H1 (cell line): ENCODE results near the gene WNT3A. TPM values are rescaled to one million over a fixed set of nuclear protein-coding genes. Genes with fewer than 3 reads are reported as not detected.

Source experiments
- CTCF ChIA-PET: fragments of 300-600 bp; sonication (Branson Sonifier 250); formaldehyde crosslinking; loops from one replicate; lab custom pipeline; 2021; ENCODE audit not compliant: partially characterized antibody; lab: Charles Lee
- POLR2A ChIA-PET: fragments of 300-600 bp; sonication (Branson Sonifier 250); formaldehyde crosslinking; loops from one replicate; lab custom pipeline; 2021; ENCODE audit warnings: inconsistent platforms; ENCODE audit not compliant: partially characterized antibody; lab: Charles Lee
- DNase-seq, 2 experiments: peaks; one replicate each; pipeline versions ENCODE4 v3.0.0 to v3.0.0-alpha.2; 2010 to 2022; ENCODE audit warnings: low spot score in 2 of 2, low read depth in 1 of 2, mixed read lengths in 1 of 2
- FAIRE-seq: peaks from 2 replicates; lab custom pipeline; 2011; peaks lifted over from hg19 to GRCh38; lab: Jason Lieb, UNC
- H2AFZ ChIP-seq: 2 replicates; pipeline ENCODE4 v1.8.1; 2012; ENCODE audit warnings: low read length, inconsistent platforms
- H2AK5ac ChIP-seq: 2 replicates; pipeline ENCODE4 v1.6.1; 2013; ENCODE audit warnings: low read depth, low read length
- H2BK120ac ChIP-seq: replicated peaks from 2 replicates; pipeline ENCODE3; 2013; ENCODE audit warnings: low read depth, low read length, inconsistent platforms
- H2BK12ac ChIP-seq: 2 replicates; pipeline ENCODE4 v1.6.1; 2013; ENCODE audit warnings: low read depth, low read length
- H2BK15ac ChIP-seq: 2 replicates; pipeline ENCODE4 v1.6.1; 2013; ENCODE audit warnings: low read length
- H2BK20ac ChIP-seq: 2 replicates; pipeline ENCODE4 v1.6.1; 2013; ENCODE audit warnings: low read length
- H2BK5ac ChIP-seq: 2 replicates; pipeline ENCODE4 v1.6.1; 2013; ENCODE audit warnings: low read depth, low read length
- H3K14ac ChIP-seq: 2 replicates; pipeline ENCODE4 v1.6.1; 2013; ENCODE audit warnings: inconsistent platforms; ENCODE audit not compliant: insufficient read length
- H3K18ac ChIP-seq: 2 replicates; pipeline ENCODE4 v1.6.1; 2013; ENCODE audit warnings: low read length; ENCODE audit errors: extremely low read depth
- H3K23ac ChIP-seq: 2 replicates; pipeline ENCODE4 v1.6.1; 2013; ENCODE audit warnings: inconsistent platforms; ENCODE audit not compliant: insufficient read length
- H3K23me2 ChIP-seq: 2 replicates; pipeline ENCODE4 v1.6.1; 2013; ENCODE audit warnings: low read depth, low read length
- H3K27ac ChIP-seq: 2 replicates; pipeline ENCODE4 v1.6.1; 2011; ENCODE audit warnings: low read depth, low read length, inconsistent platforms
- H3K27me3 ChIP-seq, 4 experiments: replicated peaks in 1 of 4; 1 replicate in 1 of 4; 2 replicates in 3 of 4; pipeline versions ENCODE4 v1.6.1 to v1.8.1; 2011 to 2013; ENCODE audit warnings: low read length in 3 of 4, mild to moderate bottlenecking in 3 of 4, inconsistent platforms in 2 of 4, mixed read lengths in 2 of 4, moderate library complexity in 1 of 4; ENCODE audit not compliant: control insufficient read depth in 3 of 4, insufficient read depth in 3 of 4; ENCODE audit errors: extremely low read depth in 1 of 4
- H3K36me3 ChIP-seq, 4 experiments: 2 replicates each; pipeline versions ENCODE4 v1.6.1 to v1.8.1; 2011 to 2013; ENCODE audit warnings: mild to moderate bottlenecking in 4 of 4, low read length in 3 of 4, moderate library complexity in 2 of 4, control low read depth in 1 of 4, inconsistent platforms in 1 of 4; ENCODE audit not compliant: insufficient read depth in 4 of 4, control insufficient read depth in 2 of 4
- H3K4ac ChIP-seq: replicated peaks from 2 replicates; pipeline ENCODE3; 2013; ENCODE audit warnings: low read length, low read depth, mixed read lengths, inconsistent platforms; ENCODE audit not compliant: insufficient read length
- H3K4me1 ChIP-seq, 4 experiments: replicated peaks in 1 of 4; 1 replicate in 1 of 4; 2 replicates in 3 of 4; pipeline versions ENCODE4 v1.6.1 to v1.8.1; 2011 to 2013; ENCODE audit warnings: low read length in 3 of 4, inconsistent platforms in 2 of 4, mixed read lengths in 1 of 4; ENCODE audit not compliant: insufficient read depth in 4 of 4, control insufficient read depth in 3 of 4
- H3K4me2 ChIP-seq, 2 experiments: 2 replicates each; pipeline versions ENCODE4 v1.6.1 to v1.8.1; 2011 to 2013; ENCODE audit warnings: low read depth in 2 of 2, low read length in 2 of 2, control low read depth in 1 of 2, inconsistent platforms in 1 of 2, mild to moderate bottlenecking in 1 of 2; ENCODE audit not compliant: insufficient read depth in 1 of 2
- H3K4me3 ChIP-seq, 4 experiments: fragments of 200-600, 300-600 bp in 1 of 4; sonication (generic), shearing (Covaris generic), sonication (Bioruptor Twin) in 1 of 4; 2 replicates each; pipeline versions ENCODE4 v1.5.1 to v1.8.1; 2011 to 2016; ENCODE audit warnings: low read length in 4 of 4, low read depth in 3 of 4, control low read depth in 2 of 4, inconsistent platforms in 2 of 4, mild to moderate bottlenecking in 2 of 4, mixed read lengths in 1 of 4, moderate library complexity in 1 of 4; ENCODE audit not compliant: insufficient read depth in 2 of 4; ENCODE audit errors: extremely low read depth in 1 of 4
- H3K56ac ChIP-seq: replicated peaks from 2 replicates; pipeline ENCODE3; 2013; ENCODE audit warnings: low read depth, mild to moderate bottlenecking, mixed read lengths, low read length, inconsistent platforms; ENCODE audit not compliant: insufficient read length
- H3K79me1 ChIP-seq: 2 replicates; pipeline ENCODE4 v1.6.1; 2013; ENCODE audit warnings: low read depth, low read length, control low read depth
- H3K79me2 ChIP-seq, 2 experiments: 2 replicates each; pipeline versions ENCODE4 v1.6.1 to v1.8.1; 2012 to 2013; ENCODE audit warnings: low read length in 2 of 2, mild to moderate bottlenecking in 2 of 2, inconsistent platforms in 1 of 2; ENCODE audit not compliant: insufficient read depth in 2 of 2, control insufficient read depth in 1 of 2
- H3K9ac ChIP-seq, 4 experiments: replicated peaks in 1 of 4; 1 replicate in 1 of 4; 2 replicates in 3 of 4; pipeline versions ENCODE4 v1.6.1 to v1.8.1; 2011 to 2013; ENCODE audit warnings: low read depth in 3 of 4, low read length in 3 of 4, control low read depth in 2 of 4, mild to moderate bottlenecking in 2 of 4, moderate library complexity in 2 of 4, inconsistent platforms in 1 of 4; ENCODE audit errors: extremely low read depth in 1 of 4
- H3K9me3 ChIP-seq, 2 experiments: 2 replicates each; pipeline versions ENCODE4 v1.6.1 to v1.8.1; 2012 to 2013; ENCODE audit warnings: mild to moderate bottlenecking in 2 of 2, moderate library complexity in 2 of 2, control low read depth in 1 of 2, inconsistent platforms in 1 of 2, low read depth in 1 of 2, low read length in 1 of 2, mixed read lengths in 1 of 2; ENCODE audit not compliant: insufficient read depth in 2 of 2
- H4K20me1 ChIP-seq, 2 experiments: replicated peaks in 1 of 2; 2 replicates each; pipeline versions ENCODE3 to v1.8.1; 2011 to 2013; ENCODE audit warnings: inconsistent platforms in 2 of 2, low read length in 2 of 2, mild to moderate bottlenecking in 1 of 2; ENCODE audit not compliant: insufficient read depth in 2 of 2, control insufficient read depth in 1 of 2
- H4K5ac ChIP-seq: 2 replicates; pipeline ENCODE4 v1.6.1; 2013; ENCODE audit warnings: low read length, low read depth, mixed read lengths, inconsistent platforms; ENCODE audit not compliant: insufficient read length
- H4K8ac ChIP-seq: 2 replicates; pipeline ENCODE4 v1.8.0; 2013; ENCODE audit warnings: mild to moderate bottlenecking, moderate library complexity, low read length, inconsistent platforms; ENCODE audit not compliant: insufficient read depth; ENCODE audit errors: extremely low read depth
- H4K91ac ChIP-seq: replicated peaks from 2 replicates; pipeline ENCODE3; 2013; ENCODE audit warnings: low read length, mixed read lengths, inconsistent platforms; ENCODE audit not compliant: insufficient read length
- MAFK ChIP-seq: IDR thresholded peaks from 2 replicates; pipeline ENCODE4 v1.6.1; 2012; ENCODE audit warnings: low read depth, mild to moderate bottlenecking, improper control_type of control experiment, low read length
- POLR2A ChIP-seq, 2 experiments: IDR thresholded peaks; 1 replicate in 1 of 2; 2 replicates in 1 of 2; pipeline ENCODE4 v1.6.1; 2011; ENCODE audit warnings: low read depth in 2 of 2, low read length in 2 of 2, mild to moderate bottlenecking in 2 of 2; ENCODE audit errors: control extremely low read depth in 1 of 2
- WGBS, 2 experiments: shearing (Covaris generic) in 1 of 2; methylation state at CpG; one replicate each; pipeline versions ENCODE4 v1.1.6 to v1.1.7; 2013 to 2015; ENCODE audit warnings: low lambda C conversion rate in 2 of 2, mixed read lengths in 2 of 2, inconsistent platforms in 1 of 2, low coverage in 1 of 2, missing lambda C conversion rate in 1 of 2; ENCODE audit not compliant: insufficient replicate concordance in 2 of 2, insufficient coverage in 1 of 2, insufficient read length in 1 of 2; ENCODE audit errors: extremely low coverage in 1 of 2, missing lambda C conversion rate in 1 of 2; 5-methylcytosine and 5-hydroxymethylcytosine counted together
- polyA plus RNA-seq, 7 experiments: library from polyadenylated mRNA; depleted of rRNA in 3 of 7; stranded (reverse) in 5 of 7; unstranded in 2 of 7; fragments of >200 nt in 5 of 7; fragments of 200-250 nt in 2 of 7; gene quantifications; 1 replicate in 5 of 7; 2 replicates in 1 of 7; 4 replicates in 1 of 7; pipeline versions ENCODE4 v1.2.1 to v1.2.3, GENCODE V29; 2011 to 2013; ENCODE audit warnings: missing spikeins in 2 of 7, mixed read lengths in 2 of 7
- total RNA-seq: library from RNA; stranded (reverse); fragmentation: NEBNext Ultra II Directional; extraction: Animal tissue kit (Norgen Biotek cat#: 25700); gene quantifications from 2 replicates; pipeline ENCODE4 v1.2.1, GENCODE V29; 2021

The WNT3A gene
- total and polyA plus RNA-seq, 2 of the 8 experiments (the other 6 are each of a cell fraction or from before 2014, with no cell fraction given), result 0.08 to 0.19 TPM

GRCh38 chr1:228091084-228091483 is 84.3 kb downstream of the WNT3A start:
- DNase-seq, result no peak
- Histone ChIP-seq H3K4me2 (no peak overlapping the region), H3K18ac (no peak overlapping the region), H2BK20ac (no peak overlapping the region), H3K9ac (no peak overlapping the region), H4K91ac (no peak overlapping the region), H2AFZ (no peak overlapping the region), H2AK5ac (no peak overlapping the region), H4K5ac (no peak overlapping the region), H4K8ac (no peak overlapping the region), H2BK5ac (no peak overlapping the region), H3K9me3 (peaks cover 3 to 5% of the 10 kb centered on the region in 2 experiments; a peak in 3 of 4 replicates), H3K4me3 (no peak overlapping the region), H3K27me3 (no peaks in the 10 kb centered on the region), H4K20me1 (peaks cover 52 to 73% of the 10 kb centered on the region in 2 experiments), H3K23me2 (no peaks in the 10 kb centered on the region), H3K56ac (no peak overlapping the region), H3K79me1 (peaks cover 50% of the 10 kb centered on the region), H3K79me2 (peaks cover 78 to 100% of the 10 kb centered on the region in 2 experiments), H2BK12ac (no peak overlapping the region), H3K14ac (no peak overlapping the region), H3K4me1 (peaks cover 0 to 3% (median 0%) of the 10 kb centered on the region in 4 experiments; a peak in 3 of 7 replicates), H2BK15ac (no peak overlapping the region), H3K36me3 (no peaks in the 10 kb centered on the region), H3K23ac (no peak overlapping the region), H2BK120ac (no peak overlapping the region), H3K27ac (no peak overlapping the region), H3K4ac (no peak overlapping the region)
- whole genome bisulfite sequencing, 2 experiments, result 94% methylated on average over 4 of the region's 4 CpGs; no CpG with 5 or more reads in 1 of the 2 experiments
- POLR2A ChIA-PET, result interaction anchor here (1.3 to 7.1 kb wide), 2 partner anchors 9 kb away, joined by 5 to 53 read pairs; partner anchors contain the start of gene ARF1
- TF ChIP-seq POLR2A (IDR thresholded peaks at IDR 0.05; ENCODE audit: control extremely low read depth in 1 of 2, low read depth in 2 of 2, low read length in 2 of 2), result peak in 1 of 2 experiments; percentile 34; a peak in 1 of 3 replicates
- no peak for TF ChIP-seq MAFK
- no peak for FAIRE-seq
- CTCF ChIA-PET, result interaction anchor here (0.6 to 2.9 kb wide), 7 partner anchors 10 to 381 kb away, joined by 3 to 14 read pairs (median 4); no protein-coding TSS in a partner anchor
